Stimulated activated CD4-positive, alpha-beta T cell treated with anti-CD3 and anti-CD28 coated beads, Interleukin-1b, Interleukin-23, amount 100 ng/mL, for 1 hour (primary cell): ENCODE measurements around the gene PI4KA.

Source experiments
- DNase-seq, 2 donors: peaks; one replicate each; pipeline ENCODE4 v3.0.0-alpha.2; 2020; ENCODE audit warnings: low read depth in 2 of 2

PI4KA gene

DNA sequence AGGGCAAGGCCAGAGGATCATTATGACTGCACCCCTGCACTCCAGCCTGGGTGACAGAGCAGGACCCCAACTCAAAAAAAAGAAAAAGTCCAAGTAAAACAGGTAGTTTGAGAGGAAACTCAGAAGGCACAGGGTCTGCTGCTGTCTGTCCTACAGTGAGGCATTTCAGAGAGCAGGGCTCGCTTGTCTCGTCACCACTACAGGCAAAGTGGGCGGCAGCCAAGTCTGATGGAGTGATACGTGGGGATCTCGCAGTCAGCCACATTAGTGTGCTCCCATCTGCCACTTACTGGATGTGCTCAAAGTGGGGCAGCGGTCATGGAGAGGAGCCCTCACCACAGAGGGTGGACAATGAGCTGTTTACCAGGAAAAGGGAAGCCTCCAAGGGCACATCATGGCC is 42.1 kb downstream of the PI4KA start:
- no peak for DNase-seq

- DNase-seq: no peak
Measured at GRCh38 chr22:20815477-20816050, 43.0 kb downstream of the PI4KA start.

- no peak for DNase-seq
Measured at GRCh38 chr22:20814221-20814808, 44.3 kb downstream of the PI4KA start.

DNA sequence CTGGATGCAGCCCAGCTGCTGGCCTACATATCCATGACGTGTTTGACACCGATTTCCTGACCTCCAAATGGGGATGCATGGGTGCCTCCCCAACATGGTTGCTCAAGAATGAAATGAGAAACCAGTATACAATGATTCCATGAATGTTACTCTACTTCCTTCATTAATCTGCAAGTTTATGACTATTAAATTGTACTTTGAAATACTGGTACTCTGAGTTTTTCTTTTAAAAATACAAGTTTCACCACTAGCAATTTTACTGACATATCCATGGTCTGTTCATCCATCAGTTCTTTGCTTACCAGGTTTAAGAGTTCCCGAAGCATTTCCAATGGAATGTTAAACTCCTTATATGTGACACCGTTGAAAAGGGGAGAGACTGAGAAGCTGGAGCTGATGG is 45.6 kb downstream of the PI4KA start:
- no peak for DNase-seq

GRCh38 chr22:20811971-20812660 is 46.5 kb downstream of the PI4KA start:
- DNase-seq: no peak

DNA sequence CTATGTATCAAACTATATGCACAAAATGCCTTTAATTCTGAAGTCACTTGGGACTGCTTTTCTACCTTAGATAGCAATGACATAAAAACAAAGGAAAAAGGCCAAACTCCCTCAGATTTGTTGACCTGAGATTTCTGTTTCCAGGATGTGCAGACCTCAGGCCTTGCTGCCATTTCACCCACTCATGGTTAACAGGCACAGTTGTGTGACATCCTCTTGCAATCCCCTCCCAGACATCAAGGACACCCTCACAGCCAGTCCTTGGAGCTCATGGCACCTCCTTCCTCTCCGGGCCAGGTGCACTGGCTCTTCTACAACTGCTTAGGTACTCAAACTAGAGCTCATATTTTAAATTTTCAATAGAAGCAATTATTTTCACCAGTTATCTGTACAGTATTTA is 47.4 kb downstream of the PI4KA start:
- no peak for DNase-seq

DNA sequence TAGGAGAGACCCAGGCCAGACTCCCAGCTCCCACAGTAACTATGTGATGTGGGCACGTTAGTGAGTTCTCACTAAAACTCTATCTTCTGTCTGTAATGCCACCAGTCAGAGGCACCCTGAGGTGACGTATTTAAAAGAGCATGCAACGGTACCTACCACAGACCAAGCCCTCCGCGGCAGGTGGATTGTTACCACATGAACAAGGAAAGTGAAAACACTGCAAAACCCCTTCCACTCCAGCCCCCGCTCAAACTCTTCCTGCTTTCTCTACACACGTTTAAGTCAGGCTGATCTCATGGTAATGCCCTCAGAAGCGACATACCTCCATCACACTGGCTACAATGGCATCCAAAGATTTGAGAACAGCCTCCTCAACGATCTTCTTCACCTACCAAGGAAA is 48.0 kb downstream of the PI4KA start:
- no peak for DNase-seq

DNA sequence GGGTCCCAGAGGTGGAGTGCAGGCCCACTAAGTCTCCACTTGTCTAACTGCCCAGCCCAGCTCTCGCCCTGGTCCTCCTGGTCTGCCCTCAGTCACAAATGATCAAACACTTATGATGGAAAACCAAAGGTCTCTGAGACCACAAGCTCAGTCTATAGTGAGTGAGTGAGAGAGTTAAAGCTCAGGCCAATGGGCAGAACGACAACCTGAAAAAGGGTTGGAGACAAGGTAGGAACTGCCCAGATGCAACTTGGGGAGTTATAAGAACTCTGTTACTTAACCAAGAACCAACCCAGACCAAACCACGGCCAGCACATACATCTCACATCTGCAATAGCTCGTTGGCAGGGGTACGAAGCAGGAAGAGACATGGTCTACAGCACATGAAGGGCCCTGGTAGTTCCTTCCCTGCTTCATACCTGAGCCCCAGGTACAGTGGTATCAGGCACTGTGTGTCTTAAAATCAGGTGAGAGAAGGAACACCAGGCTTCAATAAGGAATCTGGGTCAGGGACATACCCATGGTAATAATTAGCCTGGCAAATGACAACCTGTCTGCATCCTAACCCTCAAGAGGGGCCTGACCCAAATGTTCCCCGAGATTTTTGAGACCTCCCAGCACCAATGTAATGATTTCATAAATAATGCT is 48.9 kb downstream of the PI4KA start:
- no peak for DNase-seq

DNA sequence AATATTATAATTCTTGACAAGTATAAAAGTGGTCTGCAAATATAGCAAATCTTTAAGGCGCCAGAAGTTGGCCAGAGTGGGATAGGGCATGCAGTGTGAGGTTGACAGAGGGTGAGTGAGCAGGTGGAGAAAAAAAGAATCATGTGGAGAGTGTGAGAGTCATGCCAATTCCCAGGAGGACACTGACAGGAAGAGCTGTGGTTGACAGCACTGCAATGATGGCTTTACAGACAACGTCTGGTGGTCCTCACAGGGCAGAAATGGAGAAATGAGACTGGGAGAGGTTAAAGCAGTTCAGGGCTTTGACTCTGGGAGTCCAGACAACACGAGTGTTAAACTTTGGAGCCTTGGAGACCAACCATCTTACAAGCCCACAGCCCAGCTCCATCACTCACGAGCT is 49.8 kb downstream of the PI4KA start:
- no peak for DNase-seq

- no peak for DNase-seq
Measured at GRCh38 chr22:20807315-20807752, 51.3 kb downstream of the PI4KA start.

- no peak for DNase-seq
Measured at GRCh38 chr22:20805972-20806471, 52.6 kb downstream of the PI4KA start.

- no peak for DNase-seq
Measured at GRCh38 chr22:20804650-20805049, 54.0 kb downstream of the PI4KA start.

DNA sequence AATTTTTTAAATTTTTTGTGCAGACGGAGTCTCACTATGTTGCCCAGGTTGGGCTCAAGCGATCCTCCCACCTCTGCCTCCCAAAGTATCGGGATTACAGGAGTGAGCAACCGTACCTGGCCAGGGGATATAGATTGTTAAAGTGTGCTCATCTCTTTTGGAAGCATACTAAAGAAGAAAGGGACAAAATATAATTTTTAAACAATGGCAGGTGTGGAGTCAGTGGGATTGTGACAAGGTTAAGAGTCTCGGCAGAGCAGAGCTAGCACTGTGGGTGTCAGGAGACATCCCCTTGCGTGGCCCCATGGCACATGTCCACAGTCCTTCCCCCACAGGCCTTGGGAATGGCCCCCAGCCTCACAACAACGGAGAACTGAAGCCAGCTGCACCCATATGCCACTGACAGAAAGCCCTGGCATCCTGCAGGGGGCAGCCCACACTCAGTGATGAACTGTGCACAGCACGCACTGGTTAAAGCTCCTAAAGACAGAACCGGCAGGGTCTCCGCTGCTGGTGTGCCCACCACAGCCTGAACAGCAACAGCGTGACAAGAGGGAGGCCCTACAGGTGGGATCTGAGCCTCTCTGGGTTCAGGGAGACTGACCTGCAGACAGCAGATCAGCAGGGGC is 54.8 kb downstream of the PI4KA start:
- no peak for DNase-seq

GRCh38 chr22:20802922-20803553 is 55.6 kb downstream of the PI4KA start:
- no peak for DNase-seq

GRCh38 chr22:20802452-20802851 is 56.2 kb downstream of the PI4KA start:
- DNase-seq: no peak

- no peak for DNase-seq
Measured at GRCh38 chr22:20799449-20799848, 59.2 kb downstream of the PI4KA start.

- no peak for DNase-seq
Measured at GRCh38 chr22:20798974-20799373, 59.6 kb downstream of the PI4KA start.

GRCh38 chr22:20798218-20798617 is 60.4 kb downstream of the PI4KA start:
- no peak for DNase-seq

GRCh38 chr22:20796731-20797130 is 61.9 kb downstream of the PI4KA start:
- no peak for DNase-seq

- no peak for DNase-seq
Measured at GRCh38 chr22:20794650-20795413, 63.8 kb downstream of the PI4KA start.
